RWPE1 (cell line): Measurements from ENCODE around the gene STH.

Experiments
- CTCF ChIA-PET: fragments of 350-600 bp; sonication (Branson Sonifier 250); formaldehyde crosslinking; extraction: SDS; loops from one replicate; lab custom pipeline; 2021; lab: Yijun Ruan, JAX
- POLR2A ChIA-PET: fragments of 400-600 bp; formaldehyde crosslinking; extraction: SDS; loops from one replicate; lab custom pipeline; 2020; ENCODE audit warnings: antibody characterized with exemption; ENCODE audit not compliant: low non-redundant PET; lab: Yijun Ruan, JAX
- DNase-seq: peaks from one replicate; pipeline ENCODE4 v3.0.0; 2012; ENCODE audit warnings: low spot score
- H3K27ac ChIP-seq: fragments of 450-650 bp; 2 replicates; pipeline ENCODE4 v1.5.1; 2017
- CTCF ChIP-seq: fragments of 450-650 bp; conservative IDR thresholded peaks from 2 replicates; pipeline ENCODE4 v1.5.1; 2017; ENCODE audit warnings: low read depth, mild to moderate bottlenecking

The STH gene

GRCh38 chr17:45965812-45966211 lies 33.2 kb upstream of the STH start:
- H3K27ac ChIP-seq = no peak overlapping the region
- no peak for TF ChIP-seq CTCF
- no peak for DNase-seq
- ChIA-PET CTCF (interaction anchor here (1.6 kb wide), 1 partner anchor 17 kb away, joined by 6 read pairs; no protein-coding TSS in a partner anchor), POLR2A (no interaction called here)

DNA sequence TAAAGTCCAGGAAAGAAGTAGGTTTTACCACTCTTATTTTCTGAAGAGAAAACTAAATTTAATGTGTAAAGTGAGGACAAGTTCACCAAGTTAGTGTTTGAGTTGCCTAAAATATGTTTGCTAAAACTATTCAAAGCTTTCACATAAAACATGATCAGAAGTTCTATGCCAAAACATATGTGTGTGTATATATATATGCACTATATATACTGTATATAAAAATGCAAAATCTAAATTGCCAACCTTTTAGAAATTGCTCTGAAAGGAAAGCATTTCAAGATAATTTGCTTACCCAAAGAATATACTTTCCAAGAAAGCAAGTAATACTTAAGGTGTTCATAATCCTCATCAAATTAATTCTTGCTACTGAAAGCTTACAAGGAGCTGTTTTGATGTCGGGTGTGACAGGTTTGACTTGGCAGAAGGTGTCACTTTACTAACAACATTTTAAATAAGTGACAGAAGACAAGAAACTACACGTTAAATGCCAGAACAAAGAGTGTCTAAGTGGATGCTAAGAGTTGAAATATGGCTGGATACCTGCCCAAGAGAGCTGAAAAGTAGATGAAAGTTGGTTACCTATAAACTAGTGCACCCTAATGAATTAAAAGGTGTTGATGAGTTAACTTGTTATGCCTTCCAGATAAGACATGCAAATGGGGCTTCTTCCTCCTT lies 32.3 kb upstream of the STH start:
- ChIA-PET POLR2A (no interaction called here), CTCF (interaction anchor here (1.6 kb wide), 1 partner anchor 17 kb away, joined by 6 read pairs; no protein-coding TSS in a partner anchor)
- no peak for DNase-seq
- no peak overlapping the region for H3K27ac ChIP-seq
- TF ChIP-seq CTCF = no peak

GRCh38 chr17:45967378-45967777 lies 31.7 kb upstream of the STH start:
- H3K27ac ChIP-seq = no peak overlapping the region
- ChIA-PET CTCF (interaction anchor here (1.6 kb wide), 1 partner anchor 18 kb away, joined by 6 read pairs; no protein-coding TSS in a partner anchor), POLR2A (no interaction called here)
- DNase-seq = no peak
- TF ChIP-seq CTCF = no peak

- POLR2A ChIA-PET = no interaction called here
- no peak overlapping the region for H3K27ac ChIP-seq
- no peak for DNase-seq
- CTCF ChIA-PET = no interaction called here
- TF ChIP-seq CTCF = no peak
These were observed 30.3 kb upstream of the STH start for GRCh38 chr17:45968732-45969131.

DNA sequence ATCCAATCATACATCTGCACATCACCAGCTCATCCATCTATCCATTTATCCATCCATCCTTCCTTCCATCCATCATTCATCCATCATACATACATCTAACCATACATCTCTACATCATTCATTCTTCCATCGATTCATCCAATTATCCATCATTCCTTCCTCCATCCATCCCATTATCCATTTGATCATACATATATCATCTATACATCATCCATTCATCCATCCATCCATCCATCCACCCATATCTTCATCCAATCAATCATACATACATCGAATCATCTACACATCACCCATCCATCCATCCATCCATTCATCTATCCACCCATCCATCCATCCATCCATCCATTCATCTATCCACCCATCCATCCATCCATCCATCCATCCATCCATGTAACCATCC lies 29.3 kb upstream of the STH start:
- no peak for TF ChIP-seq CTCF
- no peak overlapping the region for H3K27ac ChIP-seq
- no peak for DNase-seq
- ChIA-PET CTCF (no interaction called here), POLR2A (no interaction called here)

DNA sequence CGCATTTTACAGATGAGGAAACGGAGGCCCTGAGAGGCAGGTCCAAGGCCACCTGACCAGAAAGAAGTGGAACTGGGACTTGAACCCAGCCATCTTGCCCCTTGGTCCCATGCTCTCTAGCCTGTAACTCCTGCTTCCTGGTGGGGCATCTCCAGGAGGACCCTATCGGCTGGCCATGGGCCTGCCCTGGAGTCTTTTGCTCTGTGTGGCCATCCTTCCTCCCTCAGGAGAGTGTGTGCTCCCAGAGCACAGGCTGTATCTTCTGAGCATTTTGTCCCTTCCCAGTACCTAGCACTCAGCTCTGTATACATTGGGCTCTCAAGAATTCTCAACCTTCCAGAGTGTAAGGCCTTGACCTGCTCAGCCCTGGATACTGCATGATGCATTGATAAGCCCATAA lies 28.4 kb upstream of the STH start:
- TF ChIP-seq CTCF = no peak
- no peak overlapping the region for H3K27ac ChIP-seq
- POLR2A ChIA-PET = no interaction called here
- CTCF ChIA-PET = no interaction called here
- no peak for DNase-seq
